Keratinocyte (primary cell): Measurements from ENCODE around the gene HSP90AB1. TPM values are rescaled to one million over a fixed set of nuclear protein-coding genes. Genes with fewer than 3 reads are reported as not detected.
A peak's percentile ranks its signal among the peaks of the same experiment; 100 is the strongest.

ENCODE experiments used
- DNase-seq: peaks from one replicate; pipeline ENCODE4 v3.0.0-alpha.2; 2011; ENCODE audit warnings: low read depth, missing footprints, low spot score
- FAIRE-seq: peaks from 2 replicates; lab custom pipeline; 2011; peaks lifted over from hg19 to GRCh38; lab: Jason Lieb, UNC
- H2AFZ ChIP-seq: 2 replicates; pipeline ENCODE4 v1.6.0; 2012; ENCODE audit warnings: low read length, control low read depth, inconsistent platforms; ENCODE audit not compliant: control insufficient read depth
- H3K27ac ChIP-seq: 2 replicates; pipeline ENCODE4 v1.5.1; 2011; ENCODE audit warnings: low read length; ENCODE audit not compliant: control insufficient read depth, insufficient read depth
- H3K27me3 ChIP-seq: 3 replicates; pipeline ENCODE4 v1.6.0; 2011; ENCODE audit warnings: low read length; ENCODE audit not compliant: control insufficient read depth, insufficient read depth; ENCODE audit errors: extremely low read depth
- H3K36me3 ChIP-seq, 2 experiments: 2 replicates in 1 of 2; 3 replicates in 1 of 2; pipeline ENCODE4 v1.5.1; 2011; ENCODE audit warnings: low read length in 2 of 2, mild to moderate bottlenecking in 1 of 2; ENCODE audit not compliant: control insufficient read depth in 2 of 2, insufficient read depth in 2 of 2; ENCODE audit errors: extremely low read depth in 1 of 2
- H3K4me1 ChIP-seq: 3 replicates; pipeline ENCODE4 v1.5.1; 2011; ENCODE audit warnings: low read length; ENCODE audit not compliant: control insufficient read depth, insufficient read depth; ENCODE audit errors: extremely low read depth
- H3K4me2 ChIP-seq: 3 replicates; pipeline ENCODE4 v1.6.0; 2011; ENCODE audit warnings: low read depth, low read length; ENCODE audit not compliant: control insufficient read depth, insufficient read depth; ENCODE audit errors: extremely low read depth
- H3K4me3 ChIP-seq, 3 experiments: fragments of 200-600 bp in 1 of 3; sonication (generic) in 1 of 3; 2 replicates in 2 of 3; 3 replicates in 1 of 3; pipeline ENCODE4 v1.5.1; 2011 to 2016; ENCODE audit warnings: low read length in 3 of 3, mild to moderate bottlenecking in 3 of 3, control low read depth in 2 of 3, inconsistent platforms in 1 of 3, low read depth in 1 of 3, mixed read lengths in 1 of 3, mixed run types in 1 of 3, moderate library complexity in 1 of 3; ENCODE audit not compliant: control insufficient read depth in 2 of 3, insufficient read depth in 2 of 3; ENCODE audit errors: extremely low read depth in 1 of 3
- H3K79me2 ChIP-seq: 2 replicates; pipeline ENCODE4 v1.6.0; 2012; ENCODE audit warnings: low read length; ENCODE audit not compliant: control insufficient read depth, insufficient read depth
- H3K9ac ChIP-seq: 3 replicates; pipeline ENCODE4 v1.6.0; 2011; ENCODE audit warnings: low read length; ENCODE audit not compliant: control insufficient read depth, insufficient read depth; ENCODE audit errors: extremely low read depth
- H3K9me1 ChIP-seq: 3 replicates; pipeline ENCODE4 v1.6.0; 2011; ENCODE audit warnings: low read length; ENCODE audit not compliant: control insufficient read depth, insufficient read depth; ENCODE audit errors: extremely low read depth
- H3K9me3 ChIP-seq: 2 replicates; pipeline ENCODE4 v1.5.1; 2012; ENCODE audit warnings: low read depth, low read length; ENCODE audit not compliant: control insufficient read depth
- H4K20me1 ChIP-seq: 3 replicates; pipeline ENCODE4 v1.6.0; 2011; ENCODE audit warnings: low read length; ENCODE audit not compliant: control insufficient read depth, insufficient read depth; ENCODE audit errors: extremely low read depth
- CTCF ChIP-seq, 3 experiments: IDR thresholded peaks in 1 of 3; conservative IDR thresholded peaks in 1 of 3; optimal IDR thresholded peaks in 1 of 3; 2 replicates in 2 of 3; 3 replicates in 1 of 3; pipeline versions ENCODE3 to v1.5.1; 2011; ENCODE audit warnings: low read length in 3 of 3, mild to moderate bottlenecking in 3 of 3, moderate library complexity in 2 of 3, control low read depth in 1 of 3, inconsistent platforms in 1 of 3; ENCODE audit not compliant: insufficient read depth in 2 of 3; ENCODE audit errors: extremely low read depth in 1 of 3
- EZH2 ChIP-seq: IDR thresholded peaks from one replicate; pipeline ENCODE4 v1.6.1; 2012; ENCODE audit warnings: inconsistent platforms, mild to moderate bottlenecking, low read length, moderate library complexity
- dilution Hi-C: fragments of 300-500 bp; cut with MboI; formaldehyde crosslinking; loops from one replicate; pipeline ENCODE4 v1.7.0; 2020; ENCODE audit warnings: low sequenced_read_pairs; ENCODE audit not compliant: extremely low pct_ligation_motif_present
- polyA plus RNA-seq, 5 experiments: library from polyadenylated mRNA; depleted of rRNA in 3 of 5; stranded (reverse) in 3 of 5; stranded (forward) in 1 of 5; unstranded in 1 of 5; fragments of >200 nt; gene quantifications; 1 replicate in 1 of 5; 2 replicates in 3 of 5; 3 replicates in 1 of 5; pipeline versions ENCODE4 v1.2.1 to v1.2.3, GENCODE V29; 2011 to 2012; ENCODE audit warnings: missing spikeins in 2 of 5, low read depth in 1 of 5, low replicate concordance in 1 of 5

HSP90AB1 gene
- polyA plus RNA-seq, 1 donor (not counting 4 experiments of a cell fraction or from before 2014, with no cell fraction given) = 1,089 TPM

DNA sequence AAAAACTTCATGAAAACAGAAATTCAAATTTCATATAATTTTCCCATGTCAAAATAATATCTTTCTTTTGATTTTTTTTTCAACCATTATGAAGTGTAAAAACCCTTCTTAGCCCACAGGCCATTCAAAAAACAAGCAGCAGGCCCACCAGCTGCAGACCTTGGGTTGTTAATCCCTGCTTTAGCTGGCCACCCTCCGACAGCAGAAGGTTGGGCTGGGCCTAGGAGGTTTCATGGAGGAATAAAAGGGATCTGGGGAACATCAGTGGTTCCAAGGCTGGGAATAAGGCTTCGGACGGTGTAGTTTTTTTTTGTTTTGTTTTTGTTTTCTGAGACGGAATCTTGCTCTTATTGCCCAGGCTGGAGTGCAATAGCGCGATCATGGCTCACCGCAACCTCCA lies 3.6 kb upstream of the HSP90AB1 start:
- TF ChIP-seq CTCF (optimal IDR thresholded peaks at IDR 0.05 in 1 of 3, IDR thresholded peaks at IDR 0.05 in 1 of 3, conservative IDR thresholded peaks at IDR 0.05 in 1 of 3; ENCODE audit: extremely low read depth in 1 of 3, insufficient read depth in 2 of 3, low read length in 3 of 3) (no peak), EZH2 (no peak)
- no peak overlapping the region for H3K9ac ChIP-seq
- no peak overlapping the region for H3K27ac ChIP-seq
- no peaks in the 10 kb centered on the region for H3K27me3 ChIP-seq
- no peaks in the 10 kb centered on the region for H3K36me3 ChIP-seq
- DNase-seq (no peak), FAIRE-seq (no peak)
- H2AFZ ChIP-seq = no peak overlapping the region
- peaks cover 11% of the 10 kb centered on the region for H4K20me1 ChIP-seq
- H3K4me2 ChIP-seq = no peak overlapping the region
- H3K9me1 ChIP-seq = no peaks in the 10 kb centered on the region
- H3K79me2 ChIP-seq = peaks cover 15% of the 10 kb centered on the region
- dilution Hi-C loops = no loop called here
- no peak overlapping the region for H3K4me3 ChIP-seq
- H3K4me1 ChIP-seq = peaks cover 18% of the 10 kb centered on the region
- H3K9me3 ChIP-seq = no peaks in the 10 kb centered on the region

- no peak for FAIRE-seq
- DNase-seq = no peak
- Histone ChIP-seq H3K36me3 (peaks cover 16 to 20% of the 10 kb centered on the region in 2 experiments), H4K20me1 (peaks cover 30% of the 10 kb centered on the region), H2AFZ (peak overlapping the region; percentile 90), H3K4me1 (peaks cover 19% of the 10 kb centered on the region), H3K9me3 (no peaks in the 10 kb centered on the region), H3K27ac (no peak overlapping the region), H3K4me3 (peak overlapping the region; percentile 97 to 100 (median 99)), H3K9me1 (peaks cover 5% of the 10 kb centered on the region), H3K4me2 (peak overlapping the region; percentile 91), H3K27me3 (no peaks in the 10 kb centered on the region), H3K79me2 (peaks cover 36% of the 10 kb centered on the region), H3K9ac (peak overlapping the region; percentile 100)
- TF ChIP-seq EZH2 (no peak), CTCF (optimal IDR thresholded peaks at IDR 0.05 in 1 of 3, IDR thresholded peaks at IDR 0.05 in 1 of 3, conservative IDR thresholded peaks at IDR 0.05 in 1 of 3; ENCODE audit: extremely low read depth in 1 of 3, insufficient read depth in 2 of 3, low read length in 3 of 3) (no peak)
- dilution Hi-C loops = no loop called here
Observed at GRCh38 chr6:44245391-44245911, 1.4 kb upstream of the HSP90AB1 start.
